C4-2B (cell line): ENCODE data around the gene MASP2.
A peak's percentile ranks its signal among the peaks of the same experiment; 100 is the strongest.
"Not testable (repeated sequence)": the region's sequence is repeated elsewhere in the genome, so short reads cannot be mapped to it uniquely, and the experiment has no call there.

Experiments
- H3K27ac ChIP-seq: fragments of 450-650 bp; 2 replicates; pipeline ENCODE4 v1.5.1; 2017
- ZFX ChIP-seq: fragments of 450-650 bp; IDR thresholded peaks from 2 replicates; pipeline ENCODE4 v1.6.1; 2017
- TF ChIP-seq, protein P1 (sequence below): fragments of 450-650 bp; conservative IDR thresholded peaks from 2 replicates; pipeline ENCODE4 v1.5.1; 2017; ENCODE audit warnings: mild to moderate bottlenecking

Gene MASP2

DNA sequence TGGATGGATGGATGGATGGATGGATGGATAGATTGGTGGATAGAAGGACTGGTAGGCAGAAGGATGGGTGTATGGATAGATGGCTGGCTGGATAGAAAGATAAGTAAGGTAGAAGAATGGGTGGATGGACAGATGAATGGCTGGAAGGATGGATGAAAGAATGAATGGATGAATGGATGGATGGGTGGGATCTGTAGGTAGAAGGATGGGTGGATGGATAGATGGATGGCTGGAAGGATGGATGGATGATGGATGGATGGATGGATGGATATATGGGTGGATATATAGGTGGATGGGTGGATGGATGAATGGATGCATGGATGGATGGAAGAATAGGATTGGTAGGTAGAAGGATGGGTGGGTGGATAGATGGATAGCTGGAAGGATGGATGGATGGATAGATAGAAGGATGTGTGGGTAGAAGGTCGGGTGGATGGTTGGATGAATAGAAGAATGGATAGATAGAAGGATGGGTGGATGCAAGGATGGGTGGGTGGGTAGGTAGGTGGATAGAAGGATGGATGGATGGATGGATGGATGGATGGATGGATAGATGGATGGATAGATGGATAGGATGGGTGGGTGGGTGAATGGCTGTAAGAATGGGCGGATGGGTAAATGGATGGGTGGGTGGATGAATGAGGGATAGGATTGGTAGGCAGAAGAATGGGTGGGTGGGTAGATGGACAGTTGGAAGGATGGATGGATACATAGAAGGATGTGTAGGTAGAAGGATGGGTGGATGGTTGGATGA lies 7.5 kb downstream of the MASP2 start:
- TF ChIP-seq, protein P1, sequence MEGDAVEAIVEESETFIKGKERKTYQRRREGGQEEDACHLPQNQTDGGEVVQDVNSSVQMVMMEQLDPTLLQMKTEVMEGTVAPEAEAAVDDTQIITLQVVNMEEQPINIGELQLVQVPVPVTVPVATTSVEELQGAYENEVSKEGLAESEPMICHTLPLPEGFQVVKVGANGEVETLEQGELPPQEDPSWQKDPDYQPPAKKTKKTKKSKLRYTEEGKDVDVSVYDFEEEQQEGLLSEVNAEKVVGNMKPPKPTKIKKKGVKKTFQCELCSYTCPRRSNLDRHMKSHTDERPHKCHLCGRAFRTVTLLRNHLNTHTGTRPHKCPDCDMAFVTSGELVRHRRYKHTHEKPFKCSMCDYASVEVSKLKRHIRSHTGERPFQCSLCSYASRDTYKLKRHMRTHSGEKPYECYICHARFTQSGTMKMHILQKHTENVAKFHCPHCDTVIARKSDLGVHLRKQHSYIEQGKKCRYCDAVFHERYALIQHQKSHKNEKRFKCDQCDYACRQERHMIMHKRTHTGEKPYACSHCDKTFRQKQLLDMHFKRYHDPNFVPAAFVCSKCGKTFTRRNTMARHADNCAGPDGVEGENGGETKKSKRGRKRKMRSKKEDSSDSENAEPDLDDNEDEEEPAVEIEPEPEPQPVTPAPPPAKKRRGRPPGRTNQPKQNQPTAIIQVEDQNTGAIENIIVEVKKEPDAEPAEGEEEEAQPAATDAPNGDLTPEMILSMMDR, result no peak
- no peak for TF ChIP-seq ZFX
- no peak overlapping the region for H3K27ac ChIP-seq

DNA sequence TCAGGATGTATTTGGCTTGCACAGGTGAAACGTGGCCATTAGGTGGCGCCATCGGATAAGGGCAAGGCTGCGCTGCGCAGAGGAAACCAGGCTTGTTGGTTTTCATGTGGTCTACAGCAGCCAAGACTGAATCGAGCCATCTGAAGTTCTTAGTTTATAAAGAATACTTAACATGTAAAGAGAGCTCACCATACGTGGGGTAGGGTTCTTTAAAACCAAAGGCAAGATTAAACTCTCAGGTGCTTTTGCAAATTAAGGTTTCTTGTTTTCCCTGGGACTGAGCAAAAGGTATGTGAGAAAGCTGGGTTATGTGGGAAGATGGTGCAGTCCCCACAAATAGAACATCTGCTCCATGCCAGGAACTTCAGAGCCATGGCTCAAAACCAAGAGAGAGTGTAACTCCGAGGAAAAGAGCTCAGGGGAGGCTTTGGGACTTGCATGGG lies 9.3 kb downstream of the MASP2 start:
- TF ChIP-seq, protein P1, result peak; percentile 99
- TF ChIP-seq ZFX, result no peak
- no peak overlapping the region for H3K27ac ChIP-seq

DNA sequence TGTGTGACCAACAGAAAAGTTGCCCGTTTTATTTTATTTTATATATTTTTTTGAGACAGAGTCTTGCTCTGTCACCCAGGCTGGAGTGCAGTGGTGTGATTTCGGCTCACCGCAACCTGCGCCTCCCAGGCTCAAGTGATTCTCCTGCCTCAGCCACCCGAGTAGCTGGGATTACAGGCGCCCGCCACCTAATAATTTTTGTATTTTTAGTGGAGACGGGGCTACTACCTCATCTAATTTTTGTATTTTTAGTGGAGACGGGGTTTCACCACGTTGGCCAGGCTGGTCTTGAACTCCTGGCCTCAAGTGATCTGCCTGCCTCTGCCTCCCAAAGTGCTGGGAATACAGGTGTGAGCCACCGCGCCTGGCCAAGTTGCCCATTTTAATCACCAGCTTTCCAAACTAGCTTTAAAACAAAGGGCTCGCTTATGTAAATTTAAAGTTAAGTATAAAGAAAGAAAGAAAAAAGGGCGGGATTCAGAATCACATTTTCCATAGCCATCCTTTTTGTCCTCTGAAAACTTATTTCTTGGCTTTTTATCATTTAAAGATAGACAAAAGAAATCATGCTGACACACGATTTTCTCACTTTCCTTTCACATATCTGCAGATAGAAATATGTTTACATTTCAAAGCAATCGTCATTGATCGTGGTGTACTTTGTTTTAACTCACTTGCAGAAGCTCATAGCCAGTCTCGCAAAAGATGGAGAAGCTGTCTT lies 9.9 kb downstream of the MASP2 start:
- not testable (repeated sequence) for H3K27ac ChIP-seq

DNA sequence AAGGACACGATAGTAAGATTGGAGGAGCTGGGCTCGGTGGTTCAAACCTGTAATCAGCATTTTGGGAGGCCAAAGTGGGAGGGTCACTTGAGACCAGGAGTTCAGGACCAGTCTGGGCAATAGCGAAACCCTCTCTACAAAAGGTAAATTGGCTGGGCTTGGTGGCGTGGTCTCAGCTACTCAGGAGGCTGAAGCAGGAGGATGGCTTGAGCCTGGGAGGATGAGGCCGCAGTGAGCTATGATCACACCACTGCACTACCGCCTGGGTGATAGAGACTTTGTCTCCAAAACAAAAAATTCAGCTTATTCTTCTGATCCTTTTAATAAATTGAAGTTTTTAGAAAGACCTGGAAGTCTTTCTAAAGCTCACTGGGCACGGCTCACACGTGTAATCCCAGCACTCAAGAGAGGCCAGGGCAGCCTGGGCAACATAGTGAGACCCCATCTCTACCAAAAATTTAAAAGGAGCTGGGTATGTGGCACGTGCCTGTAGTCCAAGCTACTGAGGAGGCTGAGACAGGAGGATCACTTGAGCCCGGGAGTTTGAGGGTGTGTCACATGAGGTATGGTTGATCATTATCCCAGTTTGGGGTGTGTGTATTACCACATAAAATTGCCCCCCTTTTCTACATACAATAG lies 15.3 kb downstream of the MASP2 start:
- H3K27ac ChIP-seq, result no peak overlapping the region
- TF ChIP-seq, protein P1, result no peak
- TF ChIP-seq ZFX, result no peak

DNA sequence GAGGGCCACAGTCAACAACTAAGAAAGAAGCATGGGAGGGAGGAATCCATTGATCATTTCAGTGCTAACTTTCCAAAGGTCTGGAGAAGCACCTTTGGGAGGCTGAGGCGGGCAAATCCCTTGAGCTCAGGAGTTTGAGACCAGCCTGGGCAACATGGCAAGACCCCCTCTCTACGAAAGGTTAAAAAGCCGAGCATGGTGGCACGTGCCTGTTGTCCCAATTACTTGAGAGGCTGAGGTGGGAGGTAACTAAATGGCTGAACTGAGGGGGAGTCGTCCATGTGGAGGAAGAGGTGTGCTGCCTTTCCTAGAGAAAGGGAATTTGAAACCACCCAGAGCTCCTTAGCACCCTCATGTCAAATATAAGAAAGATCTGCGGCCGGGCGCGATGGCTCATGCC lies 16.2 kb downstream of the MASP2 start:
- no peak overlapping the region for H3K27ac ChIP-seq
- TF ChIP-seq, protein P1, result no peak
- TF ChIP-seq ZFX, result no peak

DNA sequence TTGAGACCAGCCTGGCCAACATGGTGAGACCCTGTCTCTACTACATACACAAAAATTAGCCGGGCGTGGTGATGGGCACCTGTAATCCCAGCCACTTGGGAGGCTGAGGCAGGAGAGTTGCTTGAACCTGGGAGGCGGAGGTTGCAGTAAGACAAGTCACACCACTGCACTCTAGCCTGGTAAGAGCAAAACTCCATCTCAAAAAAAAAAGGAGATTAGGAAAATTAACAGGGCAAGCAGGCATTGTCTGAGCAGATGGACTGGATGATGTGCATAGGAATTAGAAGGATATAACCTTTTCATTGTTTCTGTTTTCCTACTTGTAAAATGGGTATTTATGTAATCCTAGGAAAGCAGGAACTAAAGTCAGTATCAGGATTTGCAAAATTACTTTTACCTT lies 19.0 kb downstream of the MASP2 start:
- H3K27ac ChIP-seq, result no peak overlapping the region

DNA sequence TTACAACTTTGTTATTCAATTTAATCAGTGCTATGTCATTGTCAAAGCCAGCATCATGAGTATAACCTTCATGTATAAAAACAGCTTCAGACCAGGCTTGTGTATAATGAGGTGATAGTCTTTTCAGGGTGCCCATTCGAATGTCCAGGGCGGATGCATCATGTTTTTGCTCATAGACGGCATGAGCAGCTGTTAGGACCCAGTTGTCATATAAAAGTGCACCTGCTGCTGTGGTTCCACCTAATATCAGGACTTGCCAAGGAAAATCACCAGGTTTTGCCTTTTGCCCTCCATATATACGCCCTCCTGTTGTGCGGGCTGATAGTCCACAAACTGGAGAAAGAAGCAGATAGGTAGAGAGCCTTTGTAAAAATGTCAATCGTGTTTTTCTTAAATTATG lies 19.7 kb downstream of the MASP2 start:
- H3K27ac ChIP-seq, result no peak overlapping the region
- TF ChIP-seq, protein P1, result no peak
- TF ChIP-seq ZFX, result no peak

More for the DNA sequence above, 19.0 kb downstream of the MASP2 start:
- no peak for TF ChIP-seq ZFX
- TF ChIP-seq, protein P1, result no peak
